ENCODE results near the gene PICK1. TPM values are rescaled to one million over a fixed set of nuclear protein-coding genes. Genes with fewer than 3 reads are reported as not detected.
A peak's percentile ranks its signal among the peaks of the same experiment; 100 is the strongest.

Gene PICK1
- total and polyA plus RNA-seq, 7 donors = 11.9 to 31.5 (median 18.9) TPM

DNA sequence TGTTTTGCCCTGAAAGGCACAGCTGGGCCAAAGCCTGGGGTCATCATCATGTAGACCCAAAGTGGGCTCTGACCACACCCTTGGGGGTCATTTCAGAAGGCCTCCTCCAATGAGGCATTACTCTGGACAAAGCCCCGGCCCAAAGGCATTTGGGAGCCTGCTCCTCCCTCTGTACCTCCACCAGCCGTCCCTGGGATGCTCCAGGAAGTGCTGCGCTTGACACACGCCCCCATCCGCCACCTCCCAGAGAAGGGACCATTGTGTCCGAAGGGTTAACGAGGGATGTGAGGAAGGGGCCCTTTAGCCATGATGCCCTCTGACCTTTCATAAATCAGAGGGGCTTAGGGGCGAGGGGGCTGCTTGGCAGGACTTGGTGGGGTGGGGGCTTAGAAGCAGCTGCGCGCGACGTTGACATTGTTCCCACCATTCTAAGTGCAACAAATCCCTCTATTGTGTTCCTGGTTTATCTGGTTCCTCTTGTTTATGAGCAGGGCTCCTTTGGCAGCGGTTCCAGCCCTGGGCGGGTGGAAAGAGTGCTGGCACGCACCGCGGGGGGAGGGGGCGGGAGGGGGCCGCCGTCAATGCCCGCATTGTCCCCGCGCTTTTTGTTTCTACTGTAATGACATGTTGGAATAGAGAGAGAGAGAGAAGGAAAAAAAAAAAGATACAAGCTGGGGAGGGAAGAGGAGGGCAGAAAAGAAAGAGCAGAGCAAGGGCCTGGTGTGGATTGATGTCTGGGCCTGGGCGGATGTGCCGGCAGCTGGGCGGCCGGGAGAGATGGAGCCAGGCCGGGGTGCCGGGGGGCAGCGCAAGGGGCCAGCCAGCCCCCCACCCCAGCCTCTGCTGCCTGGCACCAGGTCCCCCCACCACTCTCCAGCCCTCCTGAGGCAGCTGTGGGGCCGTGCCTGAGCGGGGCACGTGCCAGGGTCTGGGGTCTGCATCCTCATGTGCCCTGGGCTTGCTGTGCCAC is 40.7 kb upstream of the PICK1 start:
- no peak overlapping the region for H3K27ac ChIP-seq
- ATAC-seq = peak in 2 of 4 donors; percentile 13 to 21
- DNase-seq = no peak
- WGBS, 3 donors = 41 to 50% (median 45%) methylated on average over 30 to 33 of the region's 33 CpGs
- TF ChIP-seq, protein P1, sequence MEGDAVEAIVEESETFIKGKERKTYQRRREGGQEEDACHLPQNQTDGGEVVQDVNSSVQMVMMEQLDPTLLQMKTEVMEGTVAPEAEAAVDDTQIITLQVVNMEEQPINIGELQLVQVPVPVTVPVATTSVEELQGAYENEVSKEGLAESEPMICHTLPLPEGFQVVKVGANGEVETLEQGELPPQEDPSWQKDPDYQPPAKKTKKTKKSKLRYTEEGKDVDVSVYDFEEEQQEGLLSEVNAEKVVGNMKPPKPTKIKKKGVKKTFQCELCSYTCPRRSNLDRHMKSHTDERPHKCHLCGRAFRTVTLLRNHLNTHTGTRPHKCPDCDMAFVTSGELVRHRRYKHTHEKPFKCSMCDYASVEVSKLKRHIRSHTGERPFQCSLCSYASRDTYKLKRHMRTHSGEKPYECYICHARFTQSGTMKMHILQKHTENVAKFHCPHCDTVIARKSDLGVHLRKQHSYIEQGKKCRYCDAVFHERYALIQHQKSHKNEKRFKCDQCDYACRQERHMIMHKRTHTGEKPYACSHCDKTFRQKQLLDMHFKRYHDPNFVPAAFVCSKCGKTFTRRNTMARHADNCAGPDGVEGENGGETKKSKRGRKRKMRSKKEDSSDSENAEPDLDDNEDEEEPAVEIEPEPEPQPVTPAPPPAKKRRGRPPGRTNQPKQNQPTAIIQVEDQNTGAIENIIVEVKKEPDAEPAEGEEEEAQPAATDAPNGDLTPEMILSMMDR (IDR thresholded peaks at IDR 0.05) = no peak
- no peaks in the 10 kb centered on the region for H3K36me3 ChIP-seq (ENCODE audit: insufficient read depth in 1 of 2, low read depth in 1 of 2)
- no peaks in the 10 kb centered on the region for H3K9me3 ChIP-seq
- no peaks in the 10 kb centered on the region for H3K27me3 ChIP-seq (ENCODE audit: insufficient read depth in 3 of 3, low read length in 2 of 3)
- peaks cover 6% of the 10 kb centered on the region for H3K4me1 ChIP-seq
- H3K4me3 ChIP-seq = no peak overlapping the region
- intact Hi-C loops (cut with DNase I) = no loop called here

DNA sequence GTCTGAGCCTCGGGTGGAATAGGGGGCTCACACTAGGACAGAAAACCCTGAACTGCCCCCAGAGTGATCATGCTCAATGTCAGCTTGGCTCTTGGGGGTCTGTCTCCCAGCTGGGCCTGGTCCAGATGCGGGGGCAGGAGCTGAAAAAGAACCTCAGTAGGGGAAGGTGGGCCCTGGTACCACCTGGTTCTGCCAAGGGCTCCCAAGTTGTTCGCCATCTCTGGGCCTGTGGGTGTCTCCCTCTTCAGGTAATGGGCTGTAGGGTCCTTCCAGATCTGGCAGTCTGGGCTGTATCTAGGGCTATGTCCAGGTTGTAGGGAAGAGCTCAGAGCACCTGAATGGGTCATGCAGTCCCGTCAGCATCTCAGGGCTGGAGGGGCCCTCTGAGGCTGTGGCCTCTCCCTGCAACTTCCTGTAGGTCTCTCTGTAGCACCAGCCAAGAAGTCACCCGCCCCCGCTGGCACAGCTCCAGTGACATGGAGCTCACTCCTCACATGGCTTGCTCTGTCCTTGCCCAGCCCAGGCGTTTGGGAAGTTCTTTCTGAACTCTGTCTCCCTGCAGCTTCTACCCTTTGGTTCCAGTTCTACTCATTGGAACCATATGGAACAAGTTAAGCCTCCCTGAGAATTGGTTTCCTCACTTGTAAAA is 39.8 kb upstream of the PICK1 start:
- H3K4me3 ChIP-seq = no peak overlapping the region
- ATAC-seq (peak; percentile 63 to 88 (median 78)), DNase-seq (peak; percentile 82 to 88)
- H3K27ac ChIP-seq = no peak overlapping the region
- intact Hi-C loops (cut with DNase I) = no loop called here
- TF ChIP-seq, protein P1 (IDR thresholded peaks at IDR 0.05) = no peak
- H3K9me3 ChIP-seq = no peaks in the 10 kb centered on the region
- no peaks in the 10 kb centered on the region for H3K27me3 ChIP-seq (ENCODE audit: insufficient read depth in 3 of 3, low read length in 2 of 3)
- H3K36me3 ChIP-seq (ENCODE audit: insufficient read depth in 1 of 2, low read depth in 1 of 2) = no peaks in the 10 kb centered on the region
- H3K4me1 ChIP-seq = peaks cover 6% of the 10 kb centered on the region
- WGBS, 3 donors = 38 to 50% (median 40%) methylated on average over 7 of the region's 7 CpGs

DNA sequence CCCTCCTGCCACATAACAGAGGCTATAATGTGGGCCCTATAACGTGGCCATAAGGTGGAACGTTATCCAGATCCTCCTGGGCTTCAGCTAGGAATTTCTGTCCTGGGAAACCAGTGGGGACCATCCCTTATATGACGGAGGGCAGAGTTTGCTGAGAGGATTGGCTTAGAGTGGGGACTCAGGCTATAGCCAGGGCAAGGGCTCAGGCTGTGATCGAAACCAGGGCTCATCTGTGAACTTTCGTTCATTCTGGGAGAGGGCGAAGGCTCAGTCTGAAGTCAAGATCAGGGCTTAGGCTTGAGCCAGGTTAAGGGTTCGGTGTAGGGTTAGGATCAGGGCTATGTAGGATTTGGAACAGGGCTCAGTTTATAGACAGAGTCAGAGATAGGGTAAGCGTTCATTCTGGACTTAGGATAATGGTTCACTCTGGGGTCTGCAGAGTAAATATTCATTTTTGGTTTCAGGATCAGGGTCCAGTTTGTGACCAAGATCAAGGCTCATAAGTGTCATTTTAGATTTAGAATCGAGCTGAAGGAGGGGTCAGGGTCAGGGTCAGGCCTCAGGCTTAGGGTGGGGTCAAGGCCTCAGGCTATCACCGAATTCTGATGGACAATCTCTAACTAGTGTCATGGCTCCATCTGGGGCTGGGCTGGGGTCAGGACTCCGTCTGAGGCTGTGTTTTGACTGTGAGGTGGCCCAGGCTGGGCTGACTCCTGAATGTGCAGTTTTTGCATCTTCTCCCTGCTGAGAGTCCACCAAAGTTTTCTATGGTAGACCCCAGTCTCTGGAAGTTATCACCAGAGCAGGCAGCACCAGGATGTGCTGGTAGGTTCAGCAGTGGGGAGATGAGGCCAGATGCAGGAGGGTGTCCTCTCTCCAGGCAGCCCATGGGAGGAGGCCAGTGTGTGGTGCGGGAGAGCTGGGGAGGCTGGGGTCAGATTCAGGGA is 39.0 kb upstream of the PICK1 start:
- no peaks in the 10 kb centered on the region for H3K36me3 ChIP-seq (ENCODE audit: insufficient read depth in 1 of 2, low read depth in 1 of 2)
- intact Hi-C loops (cut with DNase I) = no loop called here
- H3K27me3 ChIP-seq (ENCODE audit: insufficient read depth in 3 of 3, low read length in 2 of 3) = no peaks in the 10 kb centered on the region
- 91 to 93% (median 91%) methylated on average over 12 of the region's 12 CpGs for WGBS, 3 donors
- ATAC-seq (peak in 2 of 4 donors; percentile 13), DNase-seq (no peak)
- no peaks in the 10 kb centered on the region for H3K9me3 ChIP-seq
- H3K27ac ChIP-seq = no peak overlapping the region
- H3K4me1 ChIP-seq = peaks cover 6% of the 10 kb centered on the region
- TF ChIP-seq, protein P1 (IDR thresholded peaks at IDR 0.05) = no peak
- H3K4me3 ChIP-seq = no peak overlapping the region

DNA sequence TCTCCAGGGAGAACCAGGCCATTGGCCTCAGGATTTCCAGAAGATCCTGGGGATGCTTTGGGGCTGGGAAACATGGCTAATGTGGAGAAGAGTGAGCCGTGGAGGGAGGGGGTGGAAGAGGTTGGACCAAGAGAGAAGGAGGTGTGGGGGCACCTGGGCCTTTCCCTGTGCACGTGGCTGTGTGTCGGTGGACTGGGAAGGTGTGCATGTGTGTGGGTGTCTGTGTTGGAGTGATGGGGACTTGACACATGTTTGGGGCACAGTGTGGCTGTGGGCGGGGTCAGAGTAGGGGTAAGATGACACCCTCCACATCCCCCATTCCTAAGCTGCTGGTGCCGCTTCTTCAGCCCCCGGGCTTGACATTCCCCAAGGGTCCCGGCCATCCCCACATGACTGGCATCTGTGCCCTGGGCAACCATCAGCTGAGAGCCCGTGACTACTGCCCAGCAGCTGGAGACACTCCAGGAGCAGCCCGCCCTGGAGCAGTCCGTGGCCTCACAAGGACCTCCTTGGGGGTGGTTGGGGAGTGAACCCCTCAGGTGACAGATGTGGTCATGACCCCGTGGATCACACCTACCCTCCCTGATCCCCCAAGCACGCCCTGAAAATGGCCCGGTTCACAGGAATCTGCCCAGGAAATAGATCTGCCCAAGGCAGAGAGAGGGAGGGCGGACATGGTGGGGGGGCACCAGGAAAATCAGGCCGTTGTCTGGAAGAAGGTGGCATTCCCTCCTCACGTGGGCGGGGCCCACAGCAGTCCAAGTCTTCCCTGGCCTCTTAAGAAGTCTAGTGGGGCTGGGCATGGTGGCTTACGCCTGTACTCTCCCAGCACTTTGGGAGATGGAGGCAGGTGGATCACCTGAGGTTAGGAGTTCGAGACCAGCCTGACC is 38.0 kb upstream of the PICK1 start:
- no peaks in the 10 kb centered on the region for H3K9me3 ChIP-seq
- H3K27me3 ChIP-seq (ENCODE audit: insufficient read depth in 3 of 3, low read length in 2 of 3) = no peaks in the 10 kb centered on the region
- DNase-seq (no peak), ATAC-seq (no peak)
- no peak overlapping the region for H3K27ac ChIP-seq
- TF ChIP-seq, protein P1 (IDR thresholded peaks at IDR 0.05) = no peak
- intact Hi-C loops (cut with DNase I) = no loop called here
- no peak overlapping the region for H3K4me3 ChIP-seq
- no peaks in the 10 kb centered on the region for H3K36me3 ChIP-seq (ENCODE audit: insufficient read depth in 1 of 2, low read depth in 1 of 2)
- 77 to 84% (median 79%) methylated on average over 16 to 19 of the region's 19 CpGs for WGBS, 3 donors
- peaks cover 6% of the 10 kb centered on the region for H3K4me1 ChIP-seq
